SIG-M5 treated with dmso at 0.1 percent for 504 hours (cell line): Measurements from ENCODE around the gene CFAP65.

Experiments
- DNase-seq: peaks from one replicate; lab custom pipeline; 2025; ENCODE audit not compliant: unreplicated experiment; lab: John Stamatoyannopoulos, UW

CFAP65 gene

DNA sequence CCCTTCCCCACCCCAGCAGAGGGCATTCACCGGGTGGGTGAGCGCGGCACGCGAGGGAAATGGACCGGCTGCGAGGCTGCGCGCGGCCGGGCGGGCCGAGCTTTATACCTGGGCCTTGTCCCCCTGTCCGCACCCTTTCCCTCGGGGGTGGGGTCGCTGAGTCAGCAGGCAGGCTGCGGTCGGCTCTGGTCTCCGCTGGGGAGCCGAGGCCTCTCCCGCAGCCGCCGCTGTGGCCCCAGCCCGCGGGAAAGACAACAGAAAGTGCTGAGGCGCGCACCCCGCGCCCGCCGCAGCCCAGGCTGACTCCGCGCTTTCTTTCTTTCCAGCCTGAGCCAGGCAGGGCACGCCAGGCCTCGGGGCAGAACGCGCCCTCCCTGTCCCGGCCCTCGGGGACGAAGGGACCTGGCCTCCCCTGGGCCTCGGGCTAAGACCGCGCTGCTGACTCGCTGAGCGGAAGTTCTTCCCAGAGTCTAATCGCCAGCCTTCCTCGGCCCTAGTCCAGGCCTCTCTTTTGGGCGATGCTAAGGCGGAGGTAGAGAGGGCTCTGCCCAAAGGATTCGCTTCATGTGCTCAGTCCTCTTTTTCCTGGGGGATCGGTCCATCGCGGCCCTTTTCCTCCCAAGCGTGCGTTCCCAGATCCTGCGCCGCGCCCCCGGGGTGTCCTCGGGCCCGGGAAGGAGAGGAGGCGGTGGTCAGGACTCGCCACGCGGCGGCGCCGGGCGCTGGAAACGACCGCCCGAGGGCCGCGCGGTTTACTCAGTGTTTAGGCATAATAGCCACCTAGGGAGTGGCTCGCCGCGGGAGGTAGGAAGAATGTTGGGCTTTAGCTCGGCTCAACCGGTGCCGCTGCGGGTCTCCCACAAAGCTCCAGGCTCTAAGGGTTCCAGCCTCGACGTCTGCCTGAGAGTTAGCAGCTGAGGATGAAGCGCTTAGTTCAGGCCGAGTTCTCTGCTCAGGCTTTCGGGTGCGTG, 47.7 kb downstream of the CFAP65 start, which contains the start of gene CRYBA2:
TSS of gene CRYBA2 (minus strand) at position 78 of the 971 bp plus-strand sequence. CDS start 246 bp downstream, outside the sequence.
- no peak for DNase-seq

DNA sequence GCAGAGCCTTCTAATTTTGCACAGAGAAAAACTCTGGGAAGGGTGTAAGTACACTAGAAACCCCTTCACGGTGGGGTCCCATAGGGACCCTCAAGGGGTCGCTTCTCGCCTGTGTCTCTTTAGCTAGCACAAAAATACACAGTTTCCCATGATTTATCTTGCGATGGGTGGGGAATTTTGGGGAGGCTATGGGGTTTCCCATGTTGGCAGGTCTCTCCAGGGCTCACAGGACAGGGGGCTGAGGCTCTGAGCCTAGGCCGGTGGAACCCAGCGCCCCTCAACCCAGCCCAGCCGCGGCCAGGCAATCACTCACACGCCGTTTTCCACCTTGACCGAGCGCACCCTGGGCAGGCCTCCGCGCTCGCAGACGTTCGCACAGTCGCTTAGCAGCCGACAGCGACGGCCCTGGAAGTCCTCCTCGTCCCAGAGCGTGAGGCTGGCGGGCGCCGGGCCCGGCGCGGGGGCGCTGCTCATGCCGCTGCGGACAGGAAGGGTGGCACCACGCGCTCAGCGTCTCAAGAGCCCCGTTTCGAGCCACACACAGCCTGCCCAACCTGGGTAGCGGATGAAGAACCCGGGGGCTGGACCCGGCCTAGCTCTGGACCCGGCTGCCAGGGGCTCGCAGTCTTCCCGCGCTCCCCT, 48.5 kb downstream of the CFAP65 start:
- no peak for DNase-seq

DNA sequence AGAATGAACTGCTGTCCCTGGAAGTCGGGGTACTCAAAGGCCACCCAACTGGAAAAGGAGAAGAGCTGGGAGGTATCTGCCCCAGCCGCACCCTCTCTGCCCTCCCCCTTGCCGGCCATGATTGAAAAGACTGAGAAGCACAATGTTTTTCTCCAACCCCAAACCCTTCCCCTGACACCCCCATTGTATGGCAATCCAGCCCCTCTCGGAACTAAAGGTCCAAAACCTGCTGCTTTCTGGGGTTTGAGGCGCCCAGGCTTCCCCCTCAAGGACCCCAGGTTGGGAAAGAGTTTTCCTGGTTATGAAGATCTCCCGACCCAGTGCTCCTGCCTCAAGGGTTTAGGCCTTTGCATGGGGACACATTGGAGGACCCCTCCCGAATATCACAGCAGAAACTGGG, 49.1 kb downstream of the CFAP65 start:
- DNase-seq: no peak

DNA sequence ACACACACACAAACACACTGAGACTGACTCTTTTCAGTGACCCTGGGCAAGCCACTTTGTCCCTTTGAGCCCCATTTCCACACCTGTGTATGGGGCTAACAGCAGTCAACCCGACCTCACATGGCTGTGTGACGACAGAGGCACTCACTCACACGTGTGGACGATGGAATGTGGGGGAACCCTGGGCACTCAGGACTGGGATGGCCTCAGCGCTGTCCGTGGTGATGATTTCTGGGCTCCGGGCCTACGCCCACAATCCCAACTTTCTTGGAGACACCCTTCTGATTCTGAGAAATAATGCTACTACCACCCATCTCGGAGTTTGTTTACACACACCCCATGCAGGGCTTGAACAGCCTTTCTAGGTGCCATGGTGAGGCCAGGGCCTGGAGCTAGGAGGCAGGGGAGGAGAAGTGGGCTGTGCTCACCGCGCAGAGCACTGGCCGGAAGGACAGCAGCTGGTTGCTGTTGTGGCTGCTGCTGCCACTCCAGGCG, 49.6 kb downstream of the CFAP65 start:
- no peak for DNase-seq

DNA sequence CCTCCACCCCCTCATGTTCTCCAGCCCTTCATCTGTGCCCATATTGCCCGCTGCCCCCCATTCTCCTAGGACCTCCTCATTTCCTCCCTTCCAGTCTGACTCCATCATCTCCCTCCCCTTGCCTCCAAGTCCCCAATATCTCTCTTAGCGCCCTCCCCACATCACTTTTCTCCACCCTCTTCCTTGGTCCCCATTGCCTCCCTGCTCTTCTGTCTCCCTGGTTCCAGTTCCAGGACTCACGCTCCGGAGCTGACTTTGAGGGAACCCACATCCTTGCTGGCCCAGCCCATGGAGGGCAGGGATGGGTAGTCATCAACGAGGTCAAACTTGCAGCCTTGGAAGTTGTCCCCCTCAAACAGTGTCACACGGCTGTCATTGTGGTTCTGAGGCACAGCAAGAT, 50.7 kb downstream of the CFAP65 start:
- no peak for DNase-seq

DNA sequence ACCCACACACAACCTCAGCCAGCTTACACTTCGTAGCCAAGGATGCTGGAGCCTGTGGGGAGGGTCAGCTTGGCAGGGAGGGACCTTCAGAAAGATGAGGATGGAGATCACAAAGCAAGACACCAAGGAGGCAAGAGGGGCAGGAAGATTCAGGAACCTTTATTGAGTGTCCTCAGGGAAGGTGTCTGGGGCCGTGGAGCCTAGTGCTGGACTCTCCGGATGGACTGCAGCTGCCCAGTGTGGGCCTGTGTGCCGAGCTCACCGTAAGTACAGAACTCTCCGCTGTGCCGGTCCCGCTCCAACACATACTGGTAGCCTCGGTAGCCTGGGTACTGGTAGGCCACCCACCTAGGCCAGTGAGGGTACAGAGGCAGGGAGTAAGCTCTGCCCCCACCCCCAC, 51.3 kb downstream of the CFAP65 start:
- DNase-seq: no peak

DNA sequence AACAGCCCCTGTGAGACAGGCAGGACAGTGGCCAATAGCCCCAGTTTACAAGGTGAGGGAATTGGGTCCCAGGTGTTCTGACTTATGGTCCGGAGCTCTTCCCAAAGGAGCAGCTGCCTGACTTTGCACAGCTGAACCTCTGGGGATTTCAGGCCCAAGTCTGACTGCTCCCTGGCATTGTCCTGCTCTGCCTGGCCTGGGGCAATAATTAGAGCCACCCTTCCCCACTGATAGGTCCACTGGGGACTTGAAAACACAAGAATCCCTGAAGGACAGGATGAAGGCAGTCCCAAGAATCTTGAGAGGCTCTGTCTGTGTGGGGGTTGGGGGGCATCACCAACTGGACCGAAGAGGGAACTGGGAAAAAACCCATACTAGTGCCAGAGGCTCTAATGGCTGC, 52.7 kb downstream of the CFAP65 start:
- no peak for DNase-seq

DNA sequence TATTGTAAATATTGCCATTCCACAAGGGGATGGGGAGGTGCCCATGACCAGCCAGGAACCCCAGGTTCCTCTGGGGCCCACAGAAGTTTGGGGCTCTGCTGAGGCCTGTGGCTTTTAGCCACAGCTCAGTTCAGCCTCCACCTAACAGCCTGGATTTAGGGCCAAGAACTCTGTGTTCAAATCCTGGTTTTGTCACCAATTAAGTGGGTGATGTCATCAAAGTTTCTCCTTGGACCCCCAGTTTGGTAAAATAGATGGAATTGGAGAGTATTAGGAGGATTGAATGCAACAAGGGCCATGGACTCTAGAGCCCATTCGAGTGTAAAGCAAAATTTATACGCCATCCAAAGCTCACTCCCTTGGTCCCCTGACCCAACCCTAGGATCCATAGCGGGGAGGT, 53.2 kb downstream of the CFAP65 start:
- no peak for DNase-seq

DNA sequence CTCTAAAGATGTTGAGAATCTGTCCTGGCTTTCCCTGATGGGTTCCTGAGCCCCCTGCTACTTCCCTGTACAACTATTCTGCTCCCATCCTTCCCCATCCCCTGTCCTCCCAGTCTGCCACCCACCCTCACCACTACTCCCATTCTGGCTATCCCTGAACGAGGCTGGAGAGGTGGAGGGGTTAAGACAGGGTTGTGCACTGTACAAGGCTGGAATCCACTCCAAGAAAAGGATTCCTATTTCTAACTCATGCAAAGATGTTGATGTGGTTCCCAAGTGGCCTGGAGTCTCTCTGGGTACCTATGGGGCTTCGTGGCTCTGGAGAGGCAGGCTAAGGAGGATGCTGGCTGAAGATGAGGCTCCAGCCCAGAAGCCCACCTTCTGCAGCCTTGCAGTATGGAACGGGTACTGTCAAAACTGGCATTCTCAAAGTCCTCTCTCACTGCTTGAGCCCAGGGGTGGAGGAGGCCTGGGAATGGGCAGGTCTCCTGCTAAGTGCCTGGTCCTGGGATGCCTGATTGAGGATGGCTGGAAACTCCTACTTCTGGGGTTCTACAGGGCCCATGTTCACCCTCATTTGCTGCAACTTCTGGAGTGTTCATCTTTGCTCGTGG, 55.1 kb downstream of the CFAP65 start:
- DNase-seq: no peak

DNA sequence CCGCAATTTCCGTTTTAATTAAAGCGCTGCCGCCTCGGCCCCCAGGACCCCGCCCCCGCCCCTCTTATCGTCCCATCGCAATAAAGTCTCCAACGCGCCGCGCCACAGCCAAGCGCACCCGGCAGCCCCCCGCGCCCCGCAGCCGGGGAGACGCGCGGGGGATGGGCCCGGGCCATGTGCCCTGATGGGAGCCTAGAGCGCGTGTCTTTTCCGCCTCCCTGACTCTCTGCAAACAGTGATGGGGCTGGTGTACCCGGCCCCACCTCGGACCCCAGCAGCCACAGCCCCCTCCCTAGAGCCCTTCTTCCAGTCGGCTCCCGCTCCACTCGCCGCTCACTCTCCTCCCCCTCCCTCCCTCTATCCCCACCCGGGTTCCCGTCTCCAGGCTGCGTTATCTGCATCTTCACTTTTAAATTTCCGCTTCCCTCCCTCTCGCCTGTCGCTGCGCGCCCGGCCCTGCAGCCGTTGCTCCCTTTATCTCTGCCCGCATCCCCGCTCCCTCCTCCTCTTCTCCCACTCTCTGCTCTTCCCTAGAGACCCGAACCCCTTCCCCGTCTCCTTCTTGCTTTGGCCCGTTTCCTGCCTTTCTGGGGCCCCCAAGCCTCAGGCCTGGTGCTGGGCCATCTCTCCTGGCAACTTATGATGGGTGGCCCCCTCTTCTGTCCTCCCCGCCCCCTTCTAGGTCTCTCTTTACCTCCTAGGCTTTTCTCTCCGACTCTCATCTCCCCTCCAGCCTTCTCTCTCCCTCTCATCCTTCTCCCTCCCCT, 55.8 kb downstream of the CFAP65 start:
- no peak for DNase-seq

DNA sequence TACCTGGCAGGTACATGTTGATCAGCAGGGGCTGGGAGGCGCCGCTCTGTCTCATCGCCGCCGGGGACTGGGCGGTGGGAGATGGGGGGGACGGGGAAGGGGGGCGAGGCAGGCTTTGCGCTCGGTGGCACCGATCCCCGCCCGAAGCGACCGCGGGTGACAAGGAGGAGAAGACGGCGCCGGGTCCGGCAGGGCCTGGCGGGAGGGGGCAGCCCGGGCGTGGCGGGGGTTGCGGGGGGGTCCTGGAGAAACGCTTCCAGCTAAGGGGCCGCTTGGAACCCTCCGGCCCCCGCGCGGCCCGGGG, 56.3 kb downstream of the CFAP65 start, which contains the start of gene FEV:
TSS of gene FEV (minus strand) at position 164 of the 304 bp plus-strand sequence. CDS start at position 55, 109 bp downstream.
- DNase-seq: no peak

DNA sequence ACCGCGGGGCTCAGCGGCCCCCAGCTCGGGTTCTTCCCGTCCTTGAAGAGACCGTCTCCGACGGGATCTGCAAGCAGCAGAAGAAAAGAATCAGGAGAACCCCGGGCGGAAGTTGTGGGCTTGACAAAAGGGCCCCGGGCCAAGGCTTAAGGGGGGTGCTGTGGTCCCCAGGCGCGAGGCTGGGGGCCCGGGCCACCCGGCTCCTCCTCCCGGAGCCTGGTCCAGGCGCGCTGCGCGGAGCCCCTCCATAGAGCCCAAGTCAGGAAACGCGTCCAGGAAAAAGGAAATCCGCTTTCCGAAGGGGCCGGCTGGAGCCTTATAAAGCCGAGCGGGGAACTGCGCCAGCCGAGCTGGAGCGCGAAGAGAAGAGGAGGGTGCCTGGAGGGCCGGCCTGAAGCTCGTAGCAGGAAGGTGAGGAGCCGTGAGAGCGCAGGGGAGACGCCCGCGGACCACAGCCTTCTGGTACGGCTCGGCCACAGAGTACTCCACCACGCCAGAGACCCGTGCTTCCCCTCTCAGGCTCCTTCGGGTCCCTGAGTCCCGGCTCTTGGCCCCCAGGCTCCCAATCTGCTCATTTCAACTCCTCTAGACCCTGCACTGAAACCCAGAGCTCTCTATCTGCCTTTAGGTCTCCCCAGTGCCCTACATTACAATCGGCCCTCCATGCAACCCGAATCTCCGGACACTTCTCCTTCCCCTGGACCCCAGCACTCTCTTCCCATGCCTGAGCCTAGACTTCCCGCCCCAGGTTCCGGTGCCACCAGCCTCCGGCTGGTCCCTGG, 56.9 kb downstream of the CFAP65 start:
- no peak for DNase-seq

DNA sequence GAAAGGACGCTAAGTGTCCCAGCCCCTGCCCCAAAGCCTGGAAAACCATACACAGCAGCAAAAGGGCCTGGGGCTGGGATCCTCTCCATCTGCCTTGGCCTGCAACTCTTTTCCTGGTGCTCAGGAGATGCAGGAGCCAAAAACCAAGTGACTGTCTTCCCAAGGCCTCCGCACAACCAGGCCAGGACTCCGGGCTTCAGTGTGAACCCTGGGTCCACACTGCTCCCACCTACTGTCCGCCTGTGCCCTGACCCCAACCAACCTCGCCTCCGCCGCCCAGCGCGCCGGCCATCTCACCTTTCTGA, 57.4 kb downstream of the CFAP65 start:
- DNase-seq: no peak

DNA sequence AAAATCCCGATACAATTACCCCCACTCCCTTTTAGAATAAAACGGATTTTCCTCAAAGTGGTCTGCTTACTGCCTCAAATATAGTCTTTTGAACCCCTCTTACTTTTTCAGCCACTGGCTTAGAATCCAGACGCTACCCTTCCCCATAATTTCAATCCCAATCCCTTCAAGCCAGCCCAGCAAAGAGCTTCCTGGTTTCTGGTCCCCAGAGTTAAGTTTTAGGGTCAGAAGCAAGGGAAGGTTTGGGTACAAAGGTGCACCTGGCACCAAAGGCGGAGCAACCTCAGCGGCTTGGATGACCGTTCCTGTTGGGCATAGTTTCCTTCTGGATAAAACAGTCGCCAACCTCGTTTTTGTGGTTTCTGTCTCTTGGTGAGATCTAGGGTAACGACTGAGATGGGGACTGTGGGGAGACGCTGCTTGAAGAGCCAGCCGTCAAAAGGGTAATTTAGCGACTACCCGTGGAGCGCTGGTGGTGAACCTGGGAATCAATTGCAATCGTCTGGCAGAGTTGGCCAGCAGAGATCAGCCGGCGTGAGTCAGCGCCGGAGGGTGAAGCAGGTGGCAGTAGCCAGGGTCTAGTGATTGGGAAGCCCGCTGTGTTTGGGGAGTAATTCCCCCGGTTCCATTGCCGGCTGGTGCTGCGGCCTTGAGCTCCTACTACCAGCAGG, 57.9 kb downstream of the CFAP65 start:
- no peak for DNase-seq

DNA sequence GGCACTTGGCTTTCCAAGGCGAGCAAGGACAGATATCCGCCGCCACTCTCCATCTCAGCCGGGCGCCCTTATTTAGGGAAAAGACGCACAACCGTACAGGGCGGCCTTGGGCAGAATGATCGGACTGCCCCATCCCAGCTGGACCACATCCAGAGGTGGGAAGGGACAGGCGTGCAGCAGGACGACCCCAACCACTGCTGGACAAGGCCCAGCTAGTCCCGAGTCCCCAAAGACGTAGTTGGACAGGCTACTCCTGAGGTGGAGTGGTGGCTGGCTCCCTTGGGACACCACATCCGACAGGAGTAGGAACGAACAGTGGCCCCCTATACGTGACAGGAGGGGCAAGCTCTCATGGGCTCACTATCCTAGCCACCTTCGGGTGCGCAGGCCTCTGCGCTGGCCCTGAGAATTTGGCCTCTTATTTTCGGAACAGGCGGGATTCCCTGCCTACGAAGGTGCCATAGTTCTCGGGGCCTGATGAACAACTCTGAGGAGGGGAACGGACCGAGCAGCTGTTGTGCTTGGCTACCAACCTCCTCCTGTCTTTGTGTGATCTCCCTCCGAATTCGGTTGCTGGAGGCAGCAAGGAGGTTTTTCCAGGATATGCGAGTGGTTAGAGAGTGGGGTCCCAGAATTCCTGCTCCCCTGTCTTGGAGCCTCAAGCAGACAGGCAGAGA, 58.6 kb downstream of the CFAP65 start:
- DNase-seq: no peak

DNA sequence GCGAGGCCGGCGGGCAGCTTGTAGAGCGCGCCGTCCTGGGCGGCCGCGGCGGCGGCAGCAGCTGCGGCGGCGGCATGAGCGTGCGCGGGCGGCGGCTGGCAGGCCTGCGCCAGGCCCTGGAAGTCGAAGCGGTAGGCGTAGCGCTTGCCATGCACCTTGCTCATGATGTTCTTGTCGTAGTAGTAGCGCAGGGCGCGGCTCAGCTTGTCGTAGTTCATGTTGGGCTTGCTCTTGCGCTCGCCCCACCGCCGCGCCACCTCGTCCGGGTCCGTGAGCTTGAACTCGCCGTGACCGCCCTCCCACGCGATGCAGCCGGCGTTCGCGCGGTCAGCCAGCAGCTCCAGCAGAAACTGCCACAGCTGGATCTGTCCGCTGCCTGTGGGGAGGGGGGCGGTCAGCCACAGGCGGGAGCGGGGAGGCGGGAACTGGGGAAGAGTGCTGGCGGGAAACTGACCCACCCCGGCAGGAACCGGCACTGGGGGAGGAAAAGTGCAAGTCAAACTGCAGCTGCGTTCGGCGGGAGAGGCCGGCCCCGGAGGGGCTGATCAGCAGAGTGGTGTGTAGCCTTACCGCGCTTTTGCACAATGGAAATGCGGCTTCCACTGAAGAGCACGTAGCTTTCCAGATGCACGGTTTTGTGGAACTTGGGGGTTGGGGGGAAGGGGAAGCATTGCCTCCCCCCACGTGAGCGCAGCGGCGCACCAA, 59.3 kb downstream of the CFAP65 start:
- no peak for DNase-seq

DNA sequence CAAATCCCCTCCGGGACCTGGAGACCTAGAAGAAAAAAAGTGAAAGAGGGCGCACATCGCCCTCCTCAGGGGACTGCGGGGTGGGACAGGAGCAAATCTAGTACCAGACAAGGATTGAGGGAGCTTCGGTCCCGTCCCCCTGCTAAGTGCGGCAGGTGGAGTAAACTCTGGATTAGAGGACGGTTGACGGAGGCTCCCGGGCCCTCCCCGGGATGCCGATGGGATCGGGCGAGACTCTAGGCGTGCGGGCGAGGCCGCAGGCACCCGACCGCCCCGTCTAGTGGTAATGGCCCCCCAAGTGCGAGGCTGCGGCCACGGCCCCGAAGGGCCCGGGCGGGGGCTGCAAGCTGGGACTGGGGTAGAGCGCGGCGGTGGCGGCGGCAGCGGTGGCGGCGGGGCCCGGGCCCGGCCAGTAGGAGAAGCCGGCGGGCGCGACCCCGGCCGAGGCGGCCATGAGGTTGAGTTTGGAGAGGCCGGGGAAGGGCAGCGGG, 59.9 kb downstream of the CFAP65 start:
- no peak for DNase-seq

DNA sequence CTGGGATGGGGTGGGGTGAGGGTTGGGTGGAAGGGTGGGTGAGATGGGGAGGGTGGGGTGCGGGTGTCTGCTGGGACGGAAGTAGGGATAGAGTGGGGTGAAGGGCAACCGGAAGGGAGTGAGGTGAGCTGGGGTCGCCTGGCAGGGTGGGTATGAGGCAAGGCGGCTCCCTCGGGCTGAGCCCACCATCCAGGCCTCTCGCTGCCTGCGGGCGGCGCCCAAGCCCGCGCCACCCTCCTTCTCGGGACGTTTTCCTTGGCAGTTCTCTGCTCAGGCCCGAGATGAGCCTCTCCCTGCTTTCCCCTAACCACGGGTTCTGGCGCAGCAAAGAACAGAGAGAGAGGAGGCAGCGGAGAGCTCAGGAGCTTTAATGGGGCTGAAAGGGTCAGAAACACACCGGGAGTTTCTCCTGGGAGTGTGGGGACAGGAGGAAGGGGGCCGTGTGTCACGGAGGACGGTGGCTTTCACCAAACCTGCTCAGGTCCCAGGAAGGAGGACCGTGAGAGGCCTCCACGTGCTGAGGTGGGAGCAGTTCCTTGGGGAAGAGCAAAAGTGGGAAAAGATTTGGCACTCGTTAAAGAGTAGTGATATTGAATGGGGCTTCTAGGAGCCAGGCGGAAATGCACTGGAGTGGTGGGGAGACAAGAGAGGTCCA, 60.5 kb downstream of the CFAP65 start:
- no peak for DNase-seq
